HG03196 (cell line): ENCODE data around the gene SETX.

Experiments used
- ATAC-seq: cut with Tn5 transposase; IDR thresholded peaks from one replicate; pipeline ENCODE4 v1.9.1; 2021; ENCODE audit not compliant: unreplicated experiment

The SETX gene

DNA sequence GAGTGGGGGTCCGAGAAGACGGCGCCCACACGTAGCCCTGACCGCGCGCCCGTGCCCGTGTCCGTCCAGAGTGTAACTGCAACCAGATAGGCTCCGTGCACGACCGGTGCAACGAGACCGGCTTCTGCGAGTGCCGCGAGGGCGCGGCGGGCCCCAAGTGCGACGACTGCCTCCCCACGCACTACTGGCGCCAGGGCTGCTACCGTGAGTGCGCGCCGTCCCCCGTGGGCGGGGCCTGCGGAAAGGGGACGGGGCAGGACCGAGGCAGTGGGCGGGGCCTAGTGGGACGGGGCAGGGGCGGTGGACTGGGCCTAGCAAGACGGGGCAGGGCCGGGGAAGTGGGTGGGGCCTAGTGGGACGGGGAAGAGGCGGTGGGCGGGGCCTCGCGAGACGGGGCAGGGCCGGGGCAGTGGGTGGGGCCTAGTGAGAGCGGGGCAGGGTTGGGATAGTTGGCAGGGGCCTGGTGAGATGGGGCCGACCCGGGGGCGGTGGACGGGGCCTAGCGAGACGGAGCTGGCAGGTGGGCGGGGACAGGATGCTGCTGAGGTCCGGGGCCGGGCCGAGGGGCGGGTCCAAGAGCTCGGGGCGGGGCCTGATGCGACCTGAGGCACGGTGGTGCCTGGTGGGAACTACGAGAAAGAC is 113.8 kb downstream of the SETX start:
- peak; percentile 62 for ATAC-seq

DNA sequence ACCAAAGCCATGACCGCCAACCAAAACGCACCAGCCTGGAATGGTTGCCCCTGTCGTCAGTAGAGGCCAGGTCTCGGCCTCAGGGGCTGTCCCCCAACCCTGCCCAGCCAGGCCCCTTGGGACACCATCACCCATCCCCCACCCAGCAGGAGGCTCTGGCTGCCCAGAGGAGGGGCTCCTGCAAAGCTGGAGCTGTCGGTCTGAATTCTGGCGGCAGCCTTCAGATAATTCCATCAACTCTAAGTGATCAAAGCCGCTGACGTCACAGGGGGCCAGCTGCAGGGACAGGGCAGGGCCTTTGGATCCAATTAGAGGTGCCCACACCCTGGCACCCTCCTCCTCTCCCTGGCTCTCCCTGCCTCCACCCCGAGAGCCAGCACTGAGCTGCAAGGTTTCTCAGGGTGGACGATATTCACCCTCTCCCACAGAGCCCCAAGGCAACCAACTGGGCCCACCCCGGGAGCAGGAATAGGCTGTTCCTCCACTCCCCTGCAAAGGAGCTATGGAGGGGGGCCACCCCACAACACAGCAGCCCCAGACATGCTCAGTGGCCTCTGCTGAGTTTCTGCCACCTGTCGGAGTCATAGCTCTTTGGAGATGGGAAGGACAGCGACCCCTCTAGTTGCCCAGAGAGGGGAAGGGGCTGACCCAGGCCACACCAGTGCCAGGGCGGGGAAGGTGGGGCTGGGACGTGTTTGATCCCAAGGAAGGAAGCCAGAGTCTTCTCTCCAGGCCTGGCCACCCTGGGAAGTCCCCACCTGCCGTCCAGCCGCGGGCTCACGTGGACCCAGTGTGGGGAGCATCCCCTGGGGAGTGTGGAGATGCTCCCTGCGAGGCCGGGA is 114.6 kb downstream of the SETX start:
- no peak for ATAC-seq

- no peak for ATAC-seq
These were observed 115.3 kb downstream of the SETX start for GRCh38 chr9:132239518-132239917.

DNA sequence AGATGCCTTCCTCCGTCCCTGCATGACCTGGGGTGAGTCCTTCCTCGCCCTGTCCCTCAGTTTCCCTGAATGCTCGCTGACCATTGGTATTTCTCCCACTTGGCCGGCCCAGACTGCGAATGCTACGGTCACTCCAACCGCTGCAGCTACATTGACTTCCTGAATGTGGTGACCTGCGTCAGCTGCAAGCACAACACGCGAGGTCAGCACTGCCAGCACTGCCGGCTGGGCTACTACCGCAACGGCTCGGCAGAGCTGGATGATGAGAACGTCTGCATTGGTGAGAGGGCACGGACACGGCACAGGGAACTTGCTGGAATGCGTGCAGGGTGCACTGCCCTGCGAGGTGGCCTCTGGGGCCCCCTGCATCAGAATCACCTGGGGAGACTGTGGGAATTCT is 115.8 kb downstream of the SETX start:
- ATAC-seq, result no peak

DNA sequence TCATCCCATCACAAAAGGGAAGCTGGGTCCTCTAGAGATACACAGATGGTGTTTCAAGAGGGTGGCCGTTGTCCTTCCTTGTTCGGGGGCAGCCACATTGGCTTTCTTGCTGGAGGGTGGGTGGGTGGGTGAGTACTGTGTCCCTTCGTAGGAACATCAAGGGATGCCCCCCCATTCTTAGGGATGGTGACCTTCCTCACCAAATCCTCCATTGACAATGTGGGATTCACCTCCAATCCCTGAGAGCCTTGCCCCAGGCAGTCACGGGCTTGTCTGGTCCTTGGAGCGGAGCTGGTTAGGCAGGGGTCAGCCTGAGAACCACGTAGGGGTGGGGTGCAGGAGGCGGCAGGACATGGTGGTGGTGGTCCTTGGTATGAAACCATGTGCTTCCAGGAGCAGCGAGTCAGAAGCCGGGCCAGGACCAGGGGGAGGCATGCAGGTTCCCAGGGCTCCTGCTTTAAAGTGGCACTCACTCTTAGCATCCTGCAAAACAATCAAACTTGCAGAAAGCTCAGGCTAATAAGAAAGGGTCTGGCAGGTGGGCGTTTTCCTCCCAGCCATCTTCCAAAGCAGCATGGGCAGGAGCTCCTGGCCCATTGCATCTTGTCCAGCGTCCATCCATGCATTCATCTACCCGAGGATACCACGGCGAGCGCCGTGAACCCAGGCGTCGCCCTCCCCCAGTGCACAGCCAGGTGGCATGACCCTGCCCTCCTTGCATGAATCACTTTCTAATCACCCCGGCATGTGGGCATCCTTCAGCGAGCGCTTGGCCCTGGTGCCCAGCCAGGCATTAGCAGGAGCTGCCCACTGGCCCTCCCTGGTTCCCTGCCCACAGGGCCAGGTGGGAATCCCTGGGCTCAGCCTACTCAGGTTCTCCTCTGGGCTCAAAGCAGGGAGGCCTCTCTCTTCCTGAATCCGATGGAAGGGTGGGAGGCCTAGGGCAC is 116.5 kb downstream of the SETX start:
- no peak for ATAC-seq

DNA sequence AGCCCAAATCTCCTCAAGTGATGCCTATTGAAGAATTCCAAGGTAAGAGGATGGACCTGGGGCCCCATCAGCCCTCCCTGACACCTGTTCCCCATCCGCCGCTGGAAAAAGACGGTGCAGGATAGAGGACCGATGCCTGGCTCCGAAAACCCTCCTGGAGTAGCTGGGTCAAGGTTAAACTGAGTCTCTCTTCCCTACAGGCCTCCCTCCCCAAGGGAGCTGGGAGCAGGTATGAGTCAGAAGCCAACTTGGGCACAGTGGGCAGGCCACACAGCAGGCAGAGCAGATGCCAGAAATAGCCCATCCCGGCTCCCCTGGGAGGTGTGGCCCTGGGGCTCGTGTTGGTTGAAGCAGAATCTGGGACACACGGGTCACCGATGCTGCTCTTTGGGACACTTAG is 117.3 kb downstream of the SETX start:
- no peak for ATAC-seq

DNA sequence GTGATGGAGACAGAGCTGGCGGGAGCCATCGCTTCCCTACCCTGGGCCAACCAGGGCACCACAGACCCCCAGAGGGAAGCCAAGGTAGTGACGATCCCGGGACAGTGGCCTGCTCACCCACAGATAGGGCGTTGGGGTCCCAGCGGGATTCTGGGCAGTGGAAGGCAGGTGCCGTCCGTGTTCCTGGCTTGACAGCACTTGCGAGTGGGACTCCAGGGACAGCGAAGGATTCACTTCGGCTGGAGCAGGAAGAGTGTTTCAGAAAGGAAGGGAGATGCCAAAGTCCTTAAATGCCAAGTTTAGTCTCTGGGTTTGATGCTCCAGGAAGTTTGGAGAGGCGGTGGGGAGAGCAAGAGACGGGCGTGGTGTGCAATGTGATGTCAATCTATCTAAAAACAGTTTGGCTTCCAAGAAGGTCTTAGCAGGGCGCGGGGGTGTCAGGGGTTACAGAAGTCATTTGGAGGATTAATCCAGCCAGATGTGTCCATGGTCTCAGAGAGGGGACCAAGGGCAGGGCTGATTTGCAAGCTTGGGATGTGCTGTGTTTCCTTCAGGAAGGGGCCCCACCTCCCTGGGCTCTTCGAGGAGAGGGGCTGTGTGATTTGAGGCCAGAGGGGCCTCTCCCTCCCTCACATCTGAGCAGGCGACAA is 118.0 kb downstream of the SETX start:
- no peak for ATAC-seq

DNA sequence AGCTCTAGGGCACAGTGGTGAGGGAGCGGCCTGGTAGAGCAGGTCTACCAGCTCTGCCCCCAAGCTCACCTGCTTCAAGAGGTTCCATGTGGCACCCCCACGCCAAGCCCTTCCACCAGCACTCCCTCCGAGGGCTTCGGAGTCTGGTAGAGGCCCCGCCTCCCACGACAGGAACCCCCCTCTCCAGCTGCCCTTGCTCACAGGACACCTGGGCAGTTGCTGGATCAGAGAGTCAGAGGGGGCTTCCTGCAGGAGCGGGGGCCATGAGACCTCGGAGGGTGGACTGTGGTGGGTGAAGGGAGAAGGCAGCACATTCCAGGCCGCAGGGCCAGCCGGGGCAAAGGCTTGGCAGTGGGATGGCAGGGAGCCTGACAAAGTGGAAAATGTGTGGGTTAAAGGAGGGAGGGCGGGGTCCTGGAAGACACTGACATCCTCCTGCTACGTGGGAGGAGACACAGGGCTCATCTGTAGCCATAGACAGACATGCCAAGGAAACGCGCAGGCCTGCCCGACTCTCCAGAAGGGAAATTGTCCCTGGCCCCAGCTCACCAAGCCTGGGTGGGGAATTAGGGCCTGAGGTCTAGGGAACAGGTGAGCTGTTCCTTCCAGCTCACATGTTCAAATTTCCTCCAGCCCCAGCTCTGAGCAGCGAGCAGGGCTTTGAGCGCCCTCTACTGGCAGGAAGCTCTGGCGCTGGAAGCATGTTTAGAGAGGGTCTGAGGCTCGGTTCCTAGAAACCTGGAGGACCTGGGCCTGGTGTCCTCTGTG is 118.7 kb downstream of the SETX start:
- no peak for ATAC-seq

DNA sequence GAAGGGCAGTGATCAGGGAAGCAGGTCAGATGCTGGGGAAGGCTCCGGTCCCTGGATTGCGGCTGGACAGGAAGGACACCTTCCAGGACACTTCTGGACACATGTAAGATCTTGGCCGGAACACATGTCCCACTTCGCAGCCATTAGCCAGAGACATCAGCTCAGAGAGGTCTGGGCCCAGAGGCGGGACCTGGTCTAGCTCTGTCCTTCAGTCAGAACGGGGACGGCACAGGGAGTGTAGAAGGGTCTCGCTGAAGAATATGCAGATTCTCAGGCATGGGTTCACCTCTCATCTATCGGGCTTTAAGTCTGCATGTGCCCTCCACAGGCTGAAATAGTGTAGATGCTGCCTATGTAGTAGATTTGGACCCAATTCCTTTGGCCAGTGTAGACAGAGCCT is 119.7 kb downstream of the SETX start:
- no peak for ATAC-seq

DNA sequence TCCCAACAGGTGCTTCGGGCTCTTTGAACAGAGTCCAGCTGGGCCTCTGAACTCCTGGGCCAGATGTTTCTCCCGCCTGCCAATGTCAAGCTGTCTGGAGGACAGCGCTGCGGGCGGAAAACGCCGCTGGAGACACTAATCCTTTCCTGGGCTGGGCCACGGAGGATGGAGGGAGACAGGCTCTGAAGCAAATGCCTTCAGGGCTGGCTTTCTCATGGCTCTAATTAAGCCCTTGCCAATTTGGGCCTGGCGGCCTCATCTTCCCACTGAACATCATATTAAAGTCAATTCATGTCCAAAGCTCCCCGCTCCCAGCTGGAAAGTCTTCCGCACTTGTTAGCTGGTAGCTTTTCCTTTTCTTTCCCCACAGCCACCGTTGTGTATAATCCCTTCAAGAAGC is 120.3 kb downstream of the SETX start:
- no peak for ATAC-seq

GRCh38 chr9:132233138-132233537 is 121.6 kb downstream of the SETX start:
- no peak for ATAC-seq

- no peak for ATAC-seq
These were observed 122.3 kb downstream of the SETX start for GRCh38 chr9:132232522-132232921.

DNA sequence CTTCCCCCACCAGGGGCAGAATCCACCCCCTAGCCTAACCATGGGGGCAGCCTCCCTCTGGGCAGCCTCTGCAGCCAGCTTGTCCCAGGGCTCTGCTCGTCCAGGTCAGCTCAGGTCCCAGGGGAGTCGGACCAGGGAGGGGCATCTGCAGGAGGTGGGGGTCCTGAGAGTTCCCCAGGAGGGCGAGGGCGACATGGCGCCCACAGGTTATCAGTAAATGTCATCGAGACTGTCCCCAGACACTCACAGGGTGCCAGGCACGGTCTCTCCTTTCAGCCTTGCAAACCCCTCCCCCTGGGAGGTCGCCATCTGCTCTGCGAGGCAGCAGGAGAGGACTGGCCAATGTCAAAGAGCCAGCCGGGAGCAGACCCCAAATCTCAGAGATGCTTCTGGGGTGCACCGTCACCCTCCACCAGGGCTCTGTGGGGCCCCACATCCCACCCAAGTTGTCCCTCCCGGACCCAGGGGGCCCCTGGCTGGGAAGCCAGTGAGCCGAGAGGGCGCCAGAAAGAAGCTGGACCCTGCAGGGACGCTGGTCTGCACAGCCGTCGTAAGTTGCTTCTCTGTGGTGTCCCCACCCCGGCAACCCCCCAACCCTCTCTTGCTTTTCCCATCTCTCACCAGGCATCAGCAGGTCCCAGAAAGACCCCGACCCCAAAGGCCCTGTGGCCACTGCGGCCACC is 123.6 kb downstream of the SETX start:
- no peak for ATAC-seq

GRCh38 chr9:132230605-132231004 is 124.2 kb downstream of the SETX start:
- ATAC-seq, result no peak

GRCh38 chr9:132228062-132228461 is 126.7 kb downstream of the SETX start:
- no peak for ATAC-seq

DNA sequence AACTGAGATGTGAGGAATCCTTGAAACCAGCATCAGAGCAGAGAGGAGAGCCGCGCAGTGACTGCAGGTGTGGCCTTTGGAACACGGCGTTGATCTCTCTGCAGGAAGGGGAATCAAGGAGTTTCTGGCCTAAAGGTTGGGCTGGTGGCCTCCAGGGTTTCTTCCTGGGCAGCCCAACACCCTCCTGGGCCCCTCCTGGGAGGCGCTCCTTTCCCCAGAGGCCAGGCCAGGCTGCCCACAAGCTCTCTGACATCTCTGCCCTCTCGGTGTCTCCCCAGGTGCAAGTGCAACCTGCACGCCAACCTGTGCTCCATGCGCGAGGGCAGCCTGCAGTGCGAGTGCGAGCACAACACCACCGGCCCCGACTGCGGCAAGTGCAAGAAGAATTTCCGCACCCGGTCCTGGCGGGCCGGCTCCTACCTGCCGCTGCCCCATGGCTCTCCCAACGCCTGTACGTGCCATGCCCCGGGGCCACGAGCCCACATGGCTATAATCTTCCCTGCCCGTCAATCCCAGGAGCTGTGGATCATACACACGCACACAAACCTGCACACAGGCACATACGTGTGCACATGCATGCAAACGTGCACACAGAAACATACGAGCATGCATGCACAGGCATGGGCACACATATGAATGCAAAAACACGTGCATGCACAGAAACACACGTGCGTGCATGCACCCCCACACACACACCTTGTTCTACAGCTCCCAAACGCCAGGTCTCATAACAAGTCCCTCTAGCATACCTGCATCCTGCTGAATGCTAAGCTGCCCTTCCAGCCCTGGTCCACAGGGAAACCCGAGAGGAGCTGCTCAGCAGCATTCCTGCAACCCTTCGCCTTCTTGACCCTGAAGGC is 128.0 kb downstream of the SETX start:
- ATAC-seq, result no peak

DNA sequence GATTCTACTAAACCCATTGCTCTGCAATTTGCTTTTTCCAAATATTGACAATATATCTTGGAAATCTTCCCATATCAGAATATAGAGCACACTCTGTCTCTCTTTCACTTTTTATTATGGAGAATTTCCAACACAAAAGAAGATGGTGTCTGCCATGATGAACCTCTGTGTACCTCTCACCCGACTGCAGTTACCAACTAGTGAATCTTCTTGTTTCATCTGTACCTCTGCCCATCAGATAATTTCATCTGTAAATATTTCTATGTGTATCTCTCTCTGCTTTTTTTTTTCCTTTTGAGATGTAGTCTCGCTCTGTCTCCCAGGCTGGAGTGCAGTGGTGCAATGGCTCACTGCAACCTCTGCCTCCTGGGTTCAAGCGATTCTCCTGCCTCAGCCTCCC is 130.1 kb downstream of the SETX start:
- ATAC-seq, result no peak

DNA sequence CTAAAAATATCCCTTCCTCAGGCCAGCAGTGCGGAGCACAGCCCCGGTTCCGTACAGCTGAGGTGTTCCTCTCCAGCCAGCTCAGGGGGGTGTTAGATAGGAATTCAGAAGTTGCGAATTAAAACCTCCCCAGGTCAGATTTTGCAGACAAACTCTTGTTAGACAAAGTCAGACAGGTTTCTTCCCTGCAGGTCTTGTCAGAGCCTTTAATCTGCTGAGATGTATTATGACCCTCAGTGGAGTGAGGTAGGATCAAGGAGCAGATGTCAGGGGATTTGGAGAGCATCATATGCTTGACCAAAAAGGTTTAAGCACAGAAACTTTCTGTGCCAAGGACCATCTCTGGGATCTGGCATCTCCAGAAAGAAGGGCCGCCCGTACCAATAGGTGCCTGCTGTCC is 132.8 kb downstream of the SETX start:
- no peak for ATAC-seq

- no peak for ATAC-seq
These were observed 136.6 kb downstream of the SETX start for GRCh38 chr9:132218208-132218607.
